GM18499 (cell line): Measurements from ENCODE around the gene SYT2.

ENCODE experiments used
- ATAC-seq: cut with Tn5 transposase; IDR thresholded peaks from one replicate; pipeline ENCODE4 v1.9.1; 2021; ENCODE audit warnings: moderate number of reproducible peaks; ENCODE audit not compliant: insufficient read depth, unreplicated experiment

SYT2 gene

DNA sequence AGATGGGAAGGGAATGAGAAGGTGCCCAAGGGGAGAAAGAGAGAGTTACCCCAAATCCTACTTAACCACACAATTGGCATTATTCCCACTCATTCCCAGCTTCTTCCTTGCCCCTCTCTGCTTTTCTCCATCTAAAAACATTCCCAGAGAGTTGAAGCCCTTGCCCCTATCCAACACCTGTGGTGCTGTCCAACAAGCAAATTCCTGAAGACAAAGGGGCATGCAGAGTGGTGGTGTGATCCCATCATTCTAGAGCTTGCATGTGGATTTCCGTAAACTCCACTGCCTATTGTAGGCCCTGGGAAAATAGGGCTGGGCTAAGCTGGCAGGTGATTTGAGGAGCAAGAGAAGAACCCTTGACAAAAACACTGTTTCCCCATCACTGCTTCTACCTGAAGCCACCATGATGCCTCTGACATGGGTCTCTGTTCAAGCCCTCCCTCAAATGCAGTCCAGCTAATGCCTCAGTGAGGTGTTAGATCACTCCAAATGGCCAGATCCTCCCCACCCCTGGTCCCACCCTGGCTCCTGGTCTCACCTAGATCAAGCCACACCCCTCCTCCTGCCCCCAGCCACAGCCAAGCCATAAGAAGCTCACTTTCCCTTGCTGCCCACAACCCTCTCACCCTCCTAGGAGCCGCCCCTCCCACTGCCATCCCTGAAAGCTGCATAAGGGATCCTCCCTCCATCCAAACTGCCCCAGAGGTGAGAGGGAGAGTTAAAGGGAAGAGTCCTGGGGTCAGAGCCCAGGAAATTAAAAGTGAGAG, 29.5 kb downstream of the SYT2 start:
- no peak for ATAC-seq

DNA sequence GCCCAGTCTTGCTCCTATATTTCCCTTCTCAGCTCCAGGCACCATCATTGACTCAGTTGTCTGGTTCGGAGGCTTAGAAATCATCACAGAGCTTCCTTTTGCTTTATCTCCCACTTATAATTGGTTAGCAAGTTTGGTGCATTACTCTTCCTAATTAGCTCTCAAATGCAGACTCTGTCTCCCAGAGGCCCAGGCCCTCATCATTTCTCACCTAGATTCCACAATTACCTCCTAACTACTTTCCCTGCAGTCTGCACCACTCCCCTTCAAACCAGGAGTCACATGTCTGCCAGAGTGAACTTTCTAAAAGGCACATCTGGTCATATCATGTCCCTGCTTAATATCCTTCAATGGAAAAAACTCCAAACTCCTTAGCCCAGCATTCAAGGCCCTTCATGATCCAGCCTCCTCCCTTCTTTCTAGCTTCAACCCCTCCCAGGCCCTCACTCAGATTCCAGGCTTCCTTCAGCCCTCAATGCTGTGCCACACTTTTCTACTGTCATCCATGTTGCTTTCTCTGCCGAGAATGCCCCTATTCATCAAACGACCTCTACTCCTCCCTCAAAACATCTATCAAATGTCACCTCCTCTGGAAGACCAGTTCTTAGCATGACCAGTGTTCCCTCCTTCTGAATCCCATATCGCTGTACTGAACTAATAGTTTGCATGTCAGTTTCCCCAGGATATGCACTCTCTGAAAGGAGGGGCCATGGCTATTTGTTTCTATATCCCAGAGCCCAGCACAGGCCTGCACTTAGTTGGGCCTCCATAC, 30.7 kb downstream of the SYT2 start:
- ATAC-seq, result no peak

DNA sequence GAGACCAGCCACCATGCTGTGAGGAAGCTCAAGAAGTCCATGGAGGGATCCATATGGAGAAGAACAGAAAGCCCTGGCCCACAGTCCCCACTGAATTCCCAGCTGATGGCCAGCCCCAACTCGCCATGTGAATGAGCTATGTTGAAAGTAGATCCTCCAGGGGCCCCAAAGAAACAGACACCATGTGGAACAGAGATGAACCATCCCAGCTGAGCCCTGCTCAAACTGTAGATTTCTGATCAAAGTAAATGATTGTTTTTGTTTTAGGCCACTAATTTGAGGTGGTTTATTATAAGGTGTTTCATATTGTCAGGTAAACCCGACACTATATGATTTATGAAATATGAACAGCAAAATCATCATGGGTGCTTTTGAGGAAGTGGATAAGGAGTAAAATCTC, 32.8 kb downstream of the SYT2 start:
- ATAC-seq, result no peak

DNA sequence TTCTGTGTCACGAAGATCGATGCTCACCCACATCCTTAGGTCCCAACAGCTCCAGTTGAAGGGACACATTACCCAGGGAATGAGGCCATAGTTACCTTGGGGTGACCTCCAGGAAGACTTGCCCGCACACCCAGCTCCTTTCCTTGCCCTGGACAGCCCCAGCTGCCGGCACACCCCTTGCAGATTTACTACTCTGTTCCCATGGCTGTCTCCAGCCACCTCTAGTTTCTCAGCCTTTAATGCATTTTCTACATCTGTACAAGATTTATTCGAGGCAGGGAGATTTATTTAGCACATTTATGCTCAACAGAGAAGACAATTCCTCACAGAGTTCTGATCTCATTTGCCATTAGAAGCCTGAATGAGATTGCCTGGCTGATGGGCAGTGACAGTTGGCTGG, 36.7 kb downstream of the SYT2 start:
- ATAC-seq, result no peak

DNA sequence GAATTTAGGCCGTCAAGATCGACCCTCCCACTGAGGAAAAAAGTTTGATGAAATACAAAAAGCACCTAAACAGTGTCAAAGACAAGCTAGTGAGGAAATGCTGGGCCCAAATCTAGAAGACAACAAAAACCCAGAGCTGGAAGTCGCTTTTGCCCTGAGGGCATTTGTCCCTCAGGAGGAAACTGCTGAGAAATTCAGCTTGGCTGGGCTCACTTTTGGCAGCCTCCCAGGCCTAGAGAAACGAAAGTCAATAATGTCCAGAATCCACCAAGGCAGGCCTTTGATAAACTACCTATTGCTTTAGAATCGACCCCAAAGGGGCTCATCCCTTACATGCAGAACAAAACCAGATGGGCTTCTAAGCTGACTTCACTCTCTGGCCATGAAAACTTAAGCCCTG, 38.9 kb downstream of the SYT2 start:
- ATAC-seq, result no peak

DNA sequence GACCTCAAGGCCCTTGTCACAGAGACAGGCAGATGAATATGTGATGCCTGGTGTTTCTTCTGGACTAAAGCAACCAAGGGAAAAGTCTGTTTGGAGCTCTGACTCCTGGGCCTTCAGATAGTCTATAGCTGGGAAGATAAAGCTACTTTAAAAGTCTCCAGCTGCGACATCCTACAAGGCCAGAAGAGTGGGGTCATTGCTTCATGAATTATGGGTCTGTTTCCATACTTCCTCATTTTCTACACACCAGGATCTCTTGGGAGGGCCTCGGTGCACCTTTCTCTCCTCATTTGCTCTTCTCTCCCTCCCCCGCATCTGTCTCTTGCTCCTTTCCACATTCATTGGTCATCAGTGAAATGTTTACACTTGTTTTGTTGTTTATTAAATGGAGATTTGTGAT, 44.8 kb downstream of the SYT2 start:
- ATAC-seq, result no peak

DNA sequence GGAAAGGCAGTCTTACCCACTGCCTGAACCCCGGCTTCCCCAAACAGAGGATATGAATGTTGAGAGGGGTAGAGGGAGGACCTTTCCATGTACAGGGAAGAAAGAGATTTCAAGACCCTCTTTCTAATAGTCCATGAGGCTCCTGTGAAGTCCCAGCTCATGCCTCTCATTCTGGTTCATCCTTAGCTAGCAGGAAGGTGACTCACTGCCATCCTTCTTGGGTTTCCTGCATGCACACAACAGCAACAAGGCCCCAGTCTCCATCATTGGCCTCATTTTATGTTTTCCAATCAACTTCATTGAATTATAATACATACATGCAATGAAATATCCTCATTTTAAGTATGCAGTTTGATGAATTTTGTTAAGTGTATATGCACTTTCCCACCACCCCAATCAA, 46.2 kb downstream of the SYT2 start:
- ATAC-seq, result no peak

DNA sequence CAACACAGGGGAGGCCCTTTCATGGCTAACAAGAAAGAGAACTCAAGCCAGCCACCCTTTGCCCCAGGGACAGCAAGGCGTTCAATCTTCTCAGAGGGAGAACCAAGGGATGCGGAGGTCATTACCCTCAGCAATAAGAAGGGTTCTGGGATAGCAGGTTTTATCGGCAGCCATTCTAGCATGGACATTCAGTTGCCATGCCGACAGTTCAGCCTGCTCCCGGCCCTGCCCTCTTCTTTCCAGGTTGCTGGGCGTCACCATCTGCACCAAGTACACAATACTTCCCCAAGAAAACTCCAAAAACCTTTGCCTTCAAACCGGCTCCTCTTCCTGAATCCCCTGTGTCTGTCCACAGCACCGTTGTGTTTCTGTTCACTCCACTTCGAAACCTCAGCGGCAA, 47.1 kb downstream of the SYT2 start:
- no peak for ATAC-seq

DNA sequence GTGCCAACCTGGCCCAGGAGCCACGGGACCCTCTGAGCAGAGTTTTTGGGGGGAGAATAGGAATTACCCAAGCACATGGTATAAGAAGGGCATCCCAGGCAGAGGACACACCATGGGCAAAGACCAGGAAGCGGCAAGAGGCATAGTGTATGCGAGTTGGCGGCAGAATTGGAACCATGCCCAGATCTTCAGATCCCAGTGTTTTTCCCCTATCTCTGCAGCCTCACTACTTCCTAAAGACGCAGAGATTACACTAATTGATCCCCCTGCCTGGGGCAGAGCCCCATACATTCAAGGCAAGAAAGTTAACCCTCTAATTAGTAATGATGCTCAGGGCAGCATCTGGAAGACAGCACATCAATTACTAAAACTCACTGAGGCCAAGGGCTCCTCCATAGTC, 48.2 kb downstream of the SYT2 start:
- no peak for ATAC-seq

DNA sequence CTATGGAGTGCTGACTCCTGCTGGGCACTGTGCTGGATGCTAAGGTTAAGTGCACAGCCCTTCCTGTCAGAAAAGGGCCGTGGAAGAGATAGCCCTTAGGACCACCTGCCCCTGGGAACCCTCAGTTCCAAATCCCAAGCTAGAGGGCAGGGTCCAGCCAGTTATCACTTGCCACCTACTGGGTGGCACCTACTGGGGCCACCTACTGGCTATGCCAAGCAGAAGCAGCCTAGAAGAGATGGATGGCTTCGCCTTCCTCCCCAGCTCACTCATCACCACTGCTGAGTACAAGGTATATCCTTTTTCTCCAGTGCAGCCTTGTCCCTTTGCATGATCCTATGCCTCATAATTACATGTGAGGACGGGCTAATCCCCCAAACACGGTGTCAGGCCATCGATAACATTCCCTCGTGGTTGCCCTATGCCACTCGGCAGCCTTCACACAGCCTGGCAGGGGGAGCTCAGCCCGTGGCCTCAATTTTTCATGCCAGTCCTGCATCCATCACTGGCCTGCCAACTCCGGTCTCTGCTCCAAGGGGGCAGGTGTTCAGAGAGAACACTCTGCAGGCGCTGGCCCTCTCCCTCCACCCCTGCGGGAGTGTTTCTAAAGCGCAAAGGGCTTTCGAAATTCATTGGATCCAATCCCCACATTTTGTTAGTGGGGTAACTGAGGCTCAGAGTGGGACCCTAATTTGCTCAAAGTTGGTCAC, 49.0 kb downstream of the SYT2 start:
- no peak for ATAC-seq

DNA sequence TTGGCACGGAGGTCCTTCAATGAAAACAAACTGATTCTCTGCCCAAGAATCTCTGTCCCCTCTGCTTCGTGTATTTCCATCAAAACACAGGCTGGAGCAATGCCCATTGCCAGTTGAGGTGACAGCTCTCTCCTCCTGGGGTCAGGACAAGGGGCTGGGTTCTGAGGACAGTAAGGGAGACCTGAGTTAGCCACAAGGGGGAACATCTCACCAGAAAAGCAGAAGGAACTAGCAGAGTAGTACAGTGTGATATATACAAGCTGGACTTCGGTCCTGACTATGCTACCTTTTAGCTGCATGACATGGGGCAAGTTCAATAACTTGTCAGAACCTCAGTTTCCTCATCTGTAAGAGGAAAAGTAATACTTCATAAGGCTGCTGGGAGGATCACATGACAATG, 50.3 kb downstream of the SYT2 start:
- no peak for ATAC-seq

DNA sequence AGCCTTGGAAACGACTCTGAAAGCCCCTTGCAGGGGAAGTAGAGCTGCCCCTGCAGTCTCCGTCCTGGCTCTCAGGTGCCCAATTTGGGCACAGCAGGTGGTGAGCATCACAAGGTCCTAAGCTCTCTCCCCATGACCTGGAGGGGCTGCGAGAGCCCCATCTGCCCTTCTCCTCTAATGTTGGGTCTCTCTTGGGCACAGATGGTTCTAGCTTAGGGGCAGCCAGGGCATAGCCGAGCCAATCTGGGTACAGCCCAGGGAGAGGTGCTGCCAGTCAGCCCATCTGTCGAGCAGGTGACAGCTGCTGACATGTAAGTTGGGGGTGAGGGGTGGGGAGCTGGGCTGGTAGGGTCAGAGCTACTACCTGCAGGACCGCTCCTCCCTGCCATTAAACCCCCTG, 50.7 kb downstream of the SYT2 start:
- no peak for ATAC-seq

DNA sequence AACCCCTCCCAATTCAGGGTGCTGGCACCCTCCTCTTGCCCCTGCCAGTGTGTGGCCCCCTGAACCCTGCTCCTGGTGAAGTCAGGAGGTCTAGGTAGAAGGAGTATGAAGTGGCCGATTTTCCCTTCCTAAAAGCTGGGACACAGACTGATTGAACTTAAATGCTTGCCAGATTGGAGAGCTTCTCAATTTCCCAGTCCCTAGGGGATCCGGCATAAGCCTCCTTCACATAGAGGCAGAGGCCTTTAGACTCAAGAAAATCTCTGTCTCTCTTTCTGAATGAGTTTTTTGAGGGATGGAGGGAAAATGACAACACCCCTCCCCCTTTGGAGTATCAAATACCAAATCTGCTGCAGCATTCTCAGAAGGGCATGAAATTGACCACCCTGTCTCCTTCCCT, 51.5 kb downstream of the SYT2 start:
- ATAC-seq, result no peak

DNA sequence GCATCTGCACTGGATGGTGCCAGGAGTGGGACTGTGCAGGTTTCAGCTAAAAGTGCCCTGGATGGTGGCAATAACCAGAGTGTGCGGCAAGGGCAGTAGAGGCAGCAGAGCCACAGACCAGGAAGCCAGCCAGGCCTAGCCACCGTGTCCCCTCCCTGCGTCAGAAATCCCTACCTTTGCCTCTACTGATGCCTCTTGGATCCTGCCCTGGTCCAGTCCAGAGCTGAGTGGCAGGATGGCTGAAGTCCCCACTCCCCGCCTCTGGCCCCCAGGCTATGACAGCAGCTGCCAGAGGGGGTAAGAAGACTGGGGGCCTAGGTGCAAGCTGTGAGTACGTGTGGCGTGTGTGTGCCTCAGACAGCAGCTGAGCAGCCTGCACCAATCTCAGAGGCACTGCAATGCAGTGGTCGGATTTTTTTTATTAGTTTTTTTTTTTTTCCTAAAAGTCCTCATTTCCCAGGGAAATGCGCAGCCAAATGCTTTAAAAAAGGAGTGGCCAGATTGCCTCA, 51.9 kb downstream of the SYT2 start:
- no peak for ATAC-seq

DNA sequence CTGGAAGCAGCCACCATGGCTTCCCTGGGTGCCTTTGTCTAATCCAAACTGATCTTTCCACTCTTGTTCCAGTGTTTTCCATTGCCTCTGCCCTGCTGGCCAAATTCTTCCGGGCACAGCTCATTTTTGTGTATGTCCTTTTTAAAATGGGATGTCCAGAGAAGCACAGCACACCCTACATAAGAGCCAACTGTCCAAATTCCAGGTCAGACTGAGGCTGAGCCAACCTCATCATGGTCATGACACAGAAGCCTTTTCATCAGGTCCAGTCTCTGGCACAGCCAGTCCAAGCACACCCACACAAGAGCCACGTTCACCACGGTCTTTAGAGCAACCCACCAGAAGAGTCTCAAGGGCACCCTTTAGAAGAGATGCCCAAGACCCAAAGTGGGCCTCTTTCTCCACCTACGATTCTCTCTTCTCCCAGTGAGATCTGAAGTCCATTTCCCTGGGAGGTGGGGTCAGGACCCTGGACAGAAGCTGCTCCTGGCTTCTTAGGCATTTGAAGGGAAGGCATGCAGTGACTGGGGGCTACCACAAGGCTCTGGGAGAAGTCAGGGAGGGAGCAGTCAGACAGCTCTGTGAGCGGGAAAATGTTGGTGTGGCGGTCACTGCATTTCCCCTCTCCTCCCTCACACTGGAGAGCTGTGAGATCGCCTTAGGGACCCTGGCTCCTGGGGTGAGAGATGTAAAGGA, 53.2 kb downstream of the SYT2 start:
- no peak for ATAC-seq

DNA sequence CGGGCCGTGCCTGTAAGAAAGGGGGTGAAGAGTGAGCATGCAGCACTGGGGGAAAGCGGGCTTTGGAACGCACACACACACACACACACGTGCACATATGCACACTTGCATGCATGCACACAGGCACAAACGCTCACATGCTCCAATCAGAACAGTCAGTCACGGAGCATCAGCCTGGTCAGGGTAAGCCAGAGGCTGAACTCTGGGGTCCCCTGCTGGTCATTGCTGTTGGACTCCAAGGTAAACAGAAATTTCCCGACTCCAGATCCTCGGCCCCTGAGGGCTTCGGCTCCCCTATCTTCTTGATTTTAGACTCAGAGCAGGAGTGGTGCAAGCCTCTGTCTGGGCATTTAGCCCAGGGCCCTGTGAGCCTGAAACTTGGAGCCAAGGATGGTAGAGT, 54.2 kb downstream of the SYT2 start:
- no peak for ATAC-seq

DNA sequence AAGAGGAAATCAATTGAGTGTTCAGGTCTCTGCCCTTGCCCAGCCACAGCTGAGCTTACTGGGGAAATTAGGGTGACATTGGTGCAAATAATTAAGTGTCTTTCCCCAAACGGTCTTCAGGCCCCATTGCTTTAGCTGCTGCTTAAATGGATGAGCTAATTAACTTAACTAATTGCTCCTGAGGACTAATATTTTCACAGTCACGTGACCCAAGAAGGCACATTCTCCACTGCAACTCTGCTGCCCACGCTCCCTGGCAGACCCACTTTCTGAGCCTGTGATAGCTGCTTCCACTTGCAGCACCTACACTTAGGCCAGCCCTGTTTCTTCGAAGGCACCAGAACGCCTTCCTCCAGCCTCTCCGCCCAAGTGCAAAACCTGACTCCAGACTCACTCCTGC, 56.2 kb downstream of the SYT2 start:
- no peak for ATAC-seq

DNA sequence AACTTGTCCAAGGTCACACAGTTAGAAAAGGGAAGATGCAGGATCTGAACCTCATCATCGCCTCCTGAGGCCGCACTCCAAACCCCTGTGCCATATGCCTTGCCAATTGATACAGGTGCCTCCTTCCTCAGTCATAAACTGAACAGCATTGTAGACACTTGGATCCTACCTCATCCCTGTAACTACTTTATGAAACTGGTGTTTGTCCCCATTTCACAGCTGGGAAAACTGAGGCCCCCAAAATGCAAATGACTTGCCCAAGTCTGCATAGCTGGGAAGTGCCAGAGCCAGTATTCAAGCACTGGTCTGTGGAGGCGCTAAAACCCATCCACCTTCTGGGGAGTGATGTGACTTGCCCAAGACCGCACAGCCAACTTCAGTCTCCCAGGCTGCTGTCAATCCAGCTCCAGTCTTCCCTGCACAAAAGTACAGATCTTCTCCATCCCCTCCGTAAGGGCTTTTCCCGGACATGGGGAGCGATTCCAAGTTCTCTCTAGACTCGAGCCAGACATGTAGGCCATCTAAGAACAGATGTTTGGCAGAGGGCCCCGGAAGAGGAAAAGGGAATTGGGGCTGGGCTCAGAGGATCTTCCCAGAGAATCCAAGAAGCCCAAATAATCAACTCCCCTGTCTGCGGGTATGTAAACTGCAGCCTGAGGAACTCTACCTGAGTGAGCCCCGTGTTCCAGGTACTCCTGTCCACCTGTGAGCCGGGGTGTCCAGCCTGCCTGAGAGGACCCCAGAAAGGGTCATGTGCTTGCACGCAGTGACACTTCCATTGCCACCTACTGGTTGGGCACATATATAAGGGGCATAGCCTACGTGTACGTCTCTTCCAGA, 60.5 kb downstream of the SYT2 start:
- ATAC-seq, result no peak

DNA sequence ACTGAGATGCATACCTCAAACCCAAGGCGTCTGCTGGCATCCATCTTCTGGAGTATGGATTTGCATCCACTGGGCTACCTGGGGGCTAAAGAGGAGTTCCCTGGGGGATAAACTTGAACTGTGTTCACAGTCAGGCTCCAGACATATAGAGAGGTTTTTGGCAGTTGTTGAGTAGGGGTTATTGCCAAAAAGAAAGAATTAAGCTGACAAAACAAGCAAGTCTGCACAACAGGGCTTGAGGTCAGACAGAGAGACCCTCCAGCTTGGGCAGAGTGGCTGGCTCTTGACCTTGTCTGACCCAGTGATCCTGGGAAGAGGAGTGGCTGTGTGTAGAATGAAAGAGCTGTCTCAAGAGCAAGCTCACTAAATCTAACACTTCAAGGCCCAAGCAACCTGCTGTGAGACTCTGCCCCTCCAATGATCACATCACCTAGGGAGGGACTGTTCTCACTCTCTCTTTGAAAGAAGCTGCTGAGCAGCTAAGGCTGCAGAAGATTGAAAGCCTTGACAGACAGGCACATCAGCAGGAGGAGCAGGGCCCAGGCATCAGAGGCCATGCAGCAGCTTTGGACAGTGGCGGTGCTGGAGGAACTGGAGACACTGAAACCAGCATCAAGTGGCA, 61.5 kb downstream of the SYT2 start:
- ATAC-seq, result no peak
